IMR-90 (cell line): Measurements from ENCODE around the gene AVPR1B. TPM values are rescaled to one million over a fixed set of nuclear protein-coding genes. Genes with fewer than 3 reads are reported as not detected.

Experiments
- ATAC-seq: fragments of 200-7000 bp; cut with Tn5 transposase; 2 replicates; pipeline ENCODE4 v1.9.1; 2020; ENCODE audit warnings: low read depth, mild to moderate bottlenecking, moderate library complexity
- BruUV-seq: library from RNA; stranded (reverse); fragments of 400-500 nt; replicated peaks from 2 replicates; lab custom pipeline; 2021; lab: Mats Ljungman, UMichigan
- CTCF ChIA-PET: fragments of 300-600 bp; formaldehyde crosslinking; extraction: SDS; loops from one replicate; lab custom pipeline; 2021; ENCODE audit warnings: antibody characterized with exemption; lab: Yijun Ruan, JAX
- POLR2A ChIA-PET: fragments of 300-600 bp; sonication (Branson Sonifier 250); formaldehyde crosslinking; loops from one replicate; lab custom pipeline; 2022; ENCODE audit warnings: antibody characterized with exemption; ENCODE audit not compliant: unreplicated experiment; lab: Charles Lee
- DNase-seq: peaks from one replicate; pipeline ENCODE4 v3.0.0; 2013
- H2AFZ ChIP-seq: replicated peaks from 2 replicates; pipeline ENCODE3; 2013; ENCODE audit warnings: low read length, mild to moderate bottlenecking; ENCODE audit not compliant: poor library complexity
- H2AK5ac ChIP-seq: 2 replicates; pipeline ENCODE4 v1.6.1; 2013; ENCODE audit warnings: low read depth, low read length, inconsistent platforms
- H2AK9ac ChIP-seq: replicated peaks from 2 replicates; pipeline ENCODE3; 2013; ENCODE audit warnings: mild to moderate bottlenecking, low read depth, low read length, moderate library complexity; ENCODE audit not compliant: poor library complexity
- H2BK120ac ChIP-seq: 2 replicates; pipeline ENCODE4 v1.6.1; 2013; ENCODE audit warnings: low read depth, low read length, inconsistent platforms
- H2BK15ac ChIP-seq: 3 replicates; pipeline ENCODE4 v1.6.1; 2013; ENCODE audit warnings: low read depth, low read length, inconsistent platforms
- H2BK20ac ChIP-seq: 2 replicates; pipeline ENCODE4 v1.6.1; 2013; ENCODE audit warnings: low read depth, mild to moderate bottlenecking, inconsistent platforms, low read length, moderate library complexity
- H2BK5ac ChIP-seq: 2 replicates; pipeline ENCODE4 v1.6.1; 2013; ENCODE audit warnings: mild to moderate bottlenecking, low read depth, low read length, inconsistent platforms; ENCODE audit not compliant: poor library complexity, severe bottlenecking
- H3K14ac ChIP-seq: replicated peaks from 2 replicates; pipeline ENCODE4 v1.6.1; 2013; ENCODE audit warnings: low read depth, low read length, inconsistent platforms
- H3K18ac ChIP-seq: 2 replicates; pipeline ENCODE4 v1.6.1; 2013; ENCODE audit warnings: low read depth, low read length, control low read depth
- H3K23ac ChIP-seq: 2 replicates; pipeline ENCODE4 v1.6.1; 2013; ENCODE audit warnings: low read depth, low read length, inconsistent platforms
- H3K27ac ChIP-seq: 2 replicates; pipeline ENCODE4 v1.5.1; 2013; ENCODE audit warnings: mild to moderate bottlenecking, control low read depth, low read length; ENCODE audit not compliant: insufficient read depth
- H3K27me3 ChIP-seq: 2 replicates; pipeline ENCODE4 v1.6.1; 2013; ENCODE audit warnings: low read length; ENCODE audit not compliant: control insufficient read depth, insufficient read depth
- H3K36me3 ChIP-seq: 2 replicates; pipeline ENCODE4 v1.6.1; 2013; ENCODE audit warnings: low read length, mixed read lengths; ENCODE audit not compliant: control insufficient read depth, insufficient read depth
- H3K4ac ChIP-seq: 2 replicates; pipeline ENCODE4 v1.6.1; 2013; ENCODE audit warnings: low read depth, low read length, inconsistent platforms
- H3K4me1 ChIP-seq: 2 replicates; pipeline ENCODE4 v1.6.1; 2013; ENCODE audit warnings: low read length, mixed read lengths; ENCODE audit not compliant: control insufficient read depth, insufficient read depth
- H3K4me2 ChIP-seq: 2 replicates; pipeline ENCODE4 v1.6.1; 2013; ENCODE audit warnings: low read depth, mild to moderate bottlenecking, control low read depth, low read length, moderate library complexity
- H3K4me3 ChIP-seq: 2 replicates; pipeline ENCODE4 v1.5.1; 2013; ENCODE audit warnings: low read depth, mild to moderate bottlenecking, control low read depth, low read length, moderate library complexity; ENCODE audit not compliant: insufficient read depth
- H3K56ac ChIP-seq: 2 replicates; pipeline ENCODE4 v1.6.1; 2013; ENCODE audit warnings: low read length, inconsistent platforms; ENCODE audit not compliant: insufficient read depth; ENCODE audit errors: extremely low read depth
- H3K79me1 ChIP-seq, 2 experiments: 2 replicates each; pipeline ENCODE4 v1.6.1; 2013; ENCODE audit warnings: low read length in 2 of 2, inconsistent platforms in 1 of 2, low read depth in 1 of 2
- H3K9ac ChIP-seq: 2 replicates; pipeline ENCODE4 v1.6.1; 2013; ENCODE audit warnings: low read depth, low read length, control low read depth
- H3K9me1 ChIP-seq: 2 replicates; pipeline ENCODE4 v1.6.1; 2013; ENCODE audit warnings: low read length, inconsistent platforms; ENCODE audit not compliant: insufficient read depth
- H3K9me3 ChIP-seq: 2 replicates; pipeline ENCODE4 v1.6.1; 2013; ENCODE audit warnings: low read length; ENCODE audit not compliant: control insufficient read depth, insufficient read depth
- H4K20me1 ChIP-seq: 2 replicates; pipeline ENCODE4 v1.6.1; 2013; ENCODE audit warnings: low read length, inconsistent platforms; ENCODE audit not compliant: insufficient read depth
- H4K5ac ChIP-seq: 2 replicates; pipeline ENCODE4 v1.6.1; 2013; ENCODE audit warnings: mild to moderate bottlenecking, low read depth, low read length, control low read depth
- H4K8ac ChIP-seq, 2 experiments: 2 replicates each; pipeline ENCODE4 v1.6.1; 2013; ENCODE audit warnings: low read depth in 2 of 2, low read length in 2 of 2, control low read depth in 1 of 2, inconsistent platforms in 1 of 2
- H4K91ac ChIP-seq: 2 replicates; pipeline ENCODE4 v1.6.1; 2013; ENCODE audit warnings: low read depth, low read length, inconsistent platforms; ENCODE audit not compliant: insufficient read depth
- BHLHE40 ChIP-seq: fragments of 150-350 bp; IDR thresholded peaks from 2 replicates; pipeline ENCODE4 v1.6.1; 2016; ENCODE audit warnings: mild to moderate bottlenecking, low read depth, low read length
- CEBPB ChIP-seq: IDR thresholded peaks from 2 replicates; pipeline ENCODE4 v1.6.1; 2012; ENCODE audit warnings: low read depth, low read length, improper control_type of control experiment
- CHD1 ChIP-seq: IDR thresholded peaks from 2 replicates; pipeline ENCODE4 v1.6.1; 2012; ENCODE audit warnings: low read depth, low read length, improper control_type of control experiment
- ELK1 ChIP-seq: fragments of 150-350 bp; IDR thresholded peaks from 2 replicates; pipeline ENCODE4 v1.6.1; 2016; ENCODE audit warnings: low read depth, mild to moderate bottlenecking, low read length, moderate library complexity, borderline replicate concordance
- FOS ChIP-seq: fragments of 150-350 bp; IDR thresholded peaks from 2 replicates; pipeline ENCODE4 v1.6.1; 2016; ENCODE audit warnings: low read depth, low read length
- MAFK ChIP-seq: IDR thresholded peaks from 2 replicates; pipeline ENCODE4 v1.6.1; 2012; ENCODE audit warnings: low read depth, low read length, improper control_type of control experiment
- MXI1 ChIP-seq: IDR thresholded peaks from 2 replicates; pipeline ENCODE4 v1.6.1; 2012; ENCODE audit warnings: low read depth, mild to moderate bottlenecking, low read length, moderate library complexity, borderline replicate concordance
- NFE2L2 ChIP-seq: fragments of 150-350 bp; IDR thresholded peaks from 2 replicates; pipeline ENCODE4 v1.6.1; 2016; ENCODE audit warnings: low read depth, mild to moderate bottlenecking, low read length
- POLR2A ChIP-seq: IDR thresholded peaks from 2 replicates; pipeline ENCODE4 v1.6.1; 2012; ENCODE audit warnings: mild to moderate bottlenecking, low read depth, low read length
- RAD21 ChIP-seq: IDR thresholded peaks from 2 replicates; pipeline ENCODE4 v1.6.1; 2012; ENCODE audit warnings: low read length, improper control_type of control experiment
- RCOR1 ChIP-seq: IDR thresholded peaks from 2 replicates; pipeline ENCODE4 v1.6.1; 2012; ENCODE audit warnings: mild to moderate bottlenecking, low read length, improper control_type of control experiment; ENCODE audit not compliant: insufficient replicate concordance
- RFX5 ChIP-seq: IDR thresholded peaks from 2 replicates; pipeline ENCODE4 v1.8.0; 2012; ENCODE audit warnings: low read depth, mild to moderate bottlenecking, low read length, moderate library complexity
- SMC3 ChIP-seq: fragments of 150-350 bp; IDR thresholded peaks from 2 replicates; pipeline ENCODE4 v1.6.1; 2016; ENCODE audit warnings: low read depth, mild to moderate bottlenecking, antibody characterized with exemption, low read length, moderate library complexity
- USF2 ChIP-seq: fragments of 150-350 bp; IDR thresholded peaks from 2 replicates; pipeline ENCODE4 v1.6.1; 2017; ENCODE audit warnings: mild to moderate bottlenecking, antibody characterized with exemption, low read length, low read depth
- WGBS, 2 experiments: methylation state at CpG; one replicate each; pipeline versions ENCODE4 v1.1.5 to v1.1.7; 2013; ENCODE audit warnings: missing lambda C conversion rate in 2 of 2; ENCODE audit not compliant: insufficient read length in 1 of 2; ENCODE audit errors: extremely low coverage in 2 of 2; 5-methylcytosine and 5-hydroxymethylcytosine counted together
- dilution Hi-C: fragments of 300-500 bp; cut with HindIII; formaldehyde crosslinking; loops from one replicate; pipeline ENCODE4 v1.14.3; 2018; ENCODE audit warnings: low sequenced_read_pairs; ENCODE audit not compliant: unreplicated experiment
- in situ Hi-C: fragments of 300-500 bp; cut with MboI; formaldehyde crosslinking; loops from 3 replicates; pipeline ENCODE4 v1.14.3; 2019; ENCODE audit warnings: low sequenced_read_pairs, inconsistent platforms, mixed read lengths
- intact Hi-C: fragments of 100-400 bp; cut with micrococcal nuclease; formaldehyde crosslinking; loops from 2 replicates; pipeline ENCODE4 v1.10.0; 2022
- polyA plus RNA-seq, 3 experiments: library from polyadenylated mRNA; depleted of rRNA; stranded (reverse); fragments of >200 nt; gene quantifications; 2 replicates each; pipeline ENCODE4 v1.2.3, GENCODE V29; 2012; ENCODE audit warnings: low replicate concordance in 1 of 3
- total RNA-seq: library from RNA; depleted of rRNA; stranded (reverse); fragments of >200 nt; gene quantifications from 2 replicates; pipeline ENCODE4 v1.2.3, GENCODE V29; 2012
- TF ChIP-seq, protein P1 (sequence below): conservative IDR thresholded peaks from 2 replicates; pipeline ENCODE4 v1.5.1; 2012; ENCODE audit warnings: mild to moderate bottlenecking, low read depth, low read length, improper control_type of control experiment

Gene AVPR1B
- total and polyA plus RNA-seq, 2 of the 4 experiments (the other 2 are of a cell fraction) = not detected

DNA sequence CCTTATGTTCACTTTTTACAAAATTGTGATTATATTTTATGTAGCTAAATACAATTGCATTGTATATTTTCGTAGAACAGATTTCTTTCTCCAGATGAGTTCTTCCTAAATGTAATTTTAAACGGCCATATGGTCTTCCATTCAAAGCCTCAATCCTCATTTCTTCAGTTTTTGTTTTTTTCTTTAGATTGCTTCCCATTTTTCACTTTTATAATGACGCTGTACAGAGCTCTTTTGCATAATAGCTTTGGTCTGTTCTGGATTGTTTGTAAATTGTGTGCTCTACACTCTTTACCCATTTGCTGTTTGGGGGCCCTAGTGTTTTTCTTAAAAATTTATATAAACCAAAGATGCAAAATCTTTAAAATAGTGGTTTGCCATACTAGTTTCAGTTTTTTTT is 27.8 kb downstream of the AVPR1B start:
- Histone ChIP-seq H3K4me3 (no peak overlapping the region), H2AFZ (no peak overlapping the region), H2BK120ac (no peak overlapping the region), H3K4ac (no peak overlapping the region), H3K27me3 (peaks cover 25% of the 10 kb centered on the region), H4K5ac (no peak overlapping the region), H3K9ac (no peak overlapping the region), H3K9me1 (no peaks in the 10 kb centered on the region), H2BK20ac (no peak overlapping the region), H3K4me2 (no peak overlapping the region), H3K27ac (no peak overlapping the region), H4K8ac (no peak overlapping the region), H4K91ac (no peak overlapping the region), H3K9me3 (no peaks in the 10 kb centered on the region), H3K79me1 (no peaks in the 10 kb centered on the region), H3K18ac (no peak overlapping the region), H3K23ac (no peak overlapping the region), H3K14ac (no peak overlapping the region), H4K20me1 (no peaks in the 10 kb centered on the region), H3K4me1 (no peaks in the 10 kb centered on the region), H2AK5ac (no peak overlapping the region), H2BK15ac (no peak overlapping the region), H2AK9ac (no peak overlapping the region), H3K56ac (no peak overlapping the region), H3K36me3 (no peaks in the 10 kb centered on the region), H2BK5ac (no peak overlapping the region)
- ChIA-PET CTCF (no interaction called here), POLR2A (no interaction called here)
- ATAC-seq (no peak), DNase-seq (no peak)
- WGBS, 2 experiments = no CpG with 5 or more reads among the region's 3 CpGs
- BruUV-seq = no TSS peak
- in situ Hi-C loops (no loop called here), dilution Hi-C loops (no loop called here), intact Hi-C loops (no loop called here)
- TF ChIP-seq RFX5 (no peak), SMC3 (no peak), ELK1 (no peak), BHLHE40 (no peak), MXI1 (no peak), RAD21 (no peak), POLR2A (no peak), CHD1 (no peak), FOS (no peak), CEBPB (no peak), USF2 (no peak), RCOR1 (no peak), MAFK (no peak), NFE2L2 (no peak)
- TF ChIP-seq, protein P1, sequence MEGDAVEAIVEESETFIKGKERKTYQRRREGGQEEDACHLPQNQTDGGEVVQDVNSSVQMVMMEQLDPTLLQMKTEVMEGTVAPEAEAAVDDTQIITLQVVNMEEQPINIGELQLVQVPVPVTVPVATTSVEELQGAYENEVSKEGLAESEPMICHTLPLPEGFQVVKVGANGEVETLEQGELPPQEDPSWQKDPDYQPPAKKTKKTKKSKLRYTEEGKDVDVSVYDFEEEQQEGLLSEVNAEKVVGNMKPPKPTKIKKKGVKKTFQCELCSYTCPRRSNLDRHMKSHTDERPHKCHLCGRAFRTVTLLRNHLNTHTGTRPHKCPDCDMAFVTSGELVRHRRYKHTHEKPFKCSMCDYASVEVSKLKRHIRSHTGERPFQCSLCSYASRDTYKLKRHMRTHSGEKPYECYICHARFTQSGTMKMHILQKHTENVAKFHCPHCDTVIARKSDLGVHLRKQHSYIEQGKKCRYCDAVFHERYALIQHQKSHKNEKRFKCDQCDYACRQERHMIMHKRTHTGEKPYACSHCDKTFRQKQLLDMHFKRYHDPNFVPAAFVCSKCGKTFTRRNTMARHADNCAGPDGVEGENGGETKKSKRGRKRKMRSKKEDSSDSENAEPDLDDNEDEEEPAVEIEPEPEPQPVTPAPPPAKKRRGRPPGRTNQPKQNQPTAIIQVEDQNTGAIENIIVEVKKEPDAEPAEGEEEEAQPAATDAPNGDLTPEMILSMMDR = no peak
